Kidney (tissue), 14 donors: ENCODE data around the gene POU2F3. TPM values are rescaled to one million over a fixed set of nuclear protein-coding genes. Genes with fewer than 3 reads are reported as not detected.

Source experiments
- DNase-seq, 5 donors: peaks; one replicate each; pipeline ENCODE4 v3.0.0-alpha.2; 2013 to 2020
- FAIRE-seq: peaks from 2 replicates; lab custom pipeline; 2012; peaks lifted over from hg19 to GRCh38; lab: Jason Lieb, UNC
- H3K27ac ChIP-seq, 2 donors: one replicate each; pipeline ENCODE4 v1.7.0; 2013; ENCODE audit warnings: low read depth in 2 of 2, low read length in 2 of 2, inconsistent platforms in 1 of 2
- H3K27me3 ChIP-seq: one replicate; pipeline ENCODE4 v1.7.1; 2013; ENCODE audit warnings: low read length, inconsistent platforms; ENCODE audit not compliant: control insufficient read depth, insufficient read depth
- H3K36me3 ChIP-seq, 3 donors: one replicate each; pipeline versions ENCODE4 v1.7.0 to v1.7.1; 2013; ENCODE audit warnings: low read length in 3 of 3, control low read depth in 1 of 3, inconsistent platforms in 1 of 3; ENCODE audit not compliant: insufficient read depth in 3 of 3, control insufficient read depth in 2 of 3
- H3K4me1 ChIP-seq, 3 donors: one replicate each; pipeline versions ENCODE4 v1.7.0 to v1.7.1; 2013; ENCODE audit warnings: low read length in 3 of 3, inconsistent platforms in 1 of 3, low read depth in 1 of 3; ENCODE audit not compliant: control insufficient read depth in 2 of 3, insufficient read depth in 2 of 3
- H3K4me3 ChIP-seq, 3 donors: one replicate each; pipeline versions ENCODE4 v1.7.0 to v1.8.1; 2013; ENCODE audit warnings: low read length in 3 of 3, control low read depth in 1 of 3, inconsistent platforms in 1 of 3
- H3K9ac ChIP-seq, 3 donors: one replicate each; pipeline versions ENCODE4 v1.7.0 to v1.7.1; 2013; ENCODE audit warnings: low read length in 3 of 3, control low read depth in 1 of 3, inconsistent platforms in 1 of 3
- H3K9me3 ChIP-seq, 3 donors: one replicate each; pipeline versions ENCODE4 v1.7.0 to v1.7.1; 2013; ENCODE audit warnings: low read length in 3 of 3, control low read depth in 1 of 3, inconsistent platforms in 1 of 3; ENCODE audit not compliant: control insufficient read depth in 2 of 3, insufficient read depth in 1 of 3
- intact Hi-C: fragments of 100-400 bp; cut with DNase I; formaldehyde crosslinking; loops from one replicate; pipeline ENCODE4 v1.11.1; 2022
- polyA plus RNA-seq: library from polyadenylated mRNA; stranded (reverse); fragments of 350-450 nt; fragmentation: Illumina TruSeq; extraction: RNeasy Lipid Tissue Mini Kit (QIAGEN cat#74804); gene quantifications from one replicate; pipeline ENCODE4 v1.2.3, GENCODE V29; 2014; ENCODE audit warnings: low read depth, low replicate concordance; ENCODE audit not compliant: insufficient read depth
- total RNA-seq: library from RNA; stranded (reverse); fragmentation: NEBNext Ultra II Directional; extraction: Animal tissue kit (Norgen Biotek cat#: 25700); gene quantifications from one replicate; pipeline ENCODE4 v1.2.1, GENCODE V29; 2021
- TF ChIP-seq, protein P1 (sequence below): IDR thresholded peaks from 3 replicates; pipeline ENCODE4 v1.5.1; 2012; ENCODE audit warnings: mild to moderate bottlenecking, moderate library complexity, borderline replicate concordance; ENCODE audit not compliant: insufficient read depth; ENCODE audit errors: extremely low read depth
- donor health status: control.
- donor health status: control.
- donor health status: control.
- donor health status: control.
- donor health status: control.
- donor health status: DM: yes; HTN: yes; CAD: no.
- donor health status: Normal renal cell carcinoma (clear cell type).

POU2F3 gene
- total and polyA plus RNA-seq, 2 donors from 2014 or later = 0.85 to 1.2 TPM

DNA sequence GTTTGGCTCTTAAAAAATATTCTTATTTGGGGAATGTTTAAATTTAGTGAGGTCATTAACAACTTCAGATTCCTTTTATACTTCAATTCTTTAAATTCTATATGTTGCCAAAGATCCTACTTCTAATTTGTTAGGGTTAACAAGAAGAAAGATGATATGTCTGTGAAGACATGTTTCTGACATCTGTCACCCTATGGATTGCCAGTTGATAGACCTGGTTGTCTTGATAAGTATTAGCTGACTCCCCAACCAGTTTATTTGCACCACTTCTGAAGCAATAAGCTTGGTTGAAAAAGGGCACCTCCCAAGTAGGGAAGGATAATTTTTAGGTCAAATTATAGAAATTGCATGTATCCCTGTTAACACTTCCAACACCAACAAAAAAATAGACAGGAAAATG is 125.6 kb downstream of the POU2F3 start:
- H3K9me3 ChIP-seq = no peaks in the 10 kb centered on the region
- no peak for DNase-seq
- no peak for FAIRE-seq
- H3K4me3 ChIP-seq = no peak overlapping the region
- no peaks in the 10 kb centered on the region for H3K36me3 ChIP-seq
- no peak overlapping the region for H3K27ac ChIP-seq
- H3K27me3 ChIP-seq = no peaks in the 10 kb centered on the region
- intact Hi-C loops = no loop called here
- TF ChIP-seq, protein P1, sequence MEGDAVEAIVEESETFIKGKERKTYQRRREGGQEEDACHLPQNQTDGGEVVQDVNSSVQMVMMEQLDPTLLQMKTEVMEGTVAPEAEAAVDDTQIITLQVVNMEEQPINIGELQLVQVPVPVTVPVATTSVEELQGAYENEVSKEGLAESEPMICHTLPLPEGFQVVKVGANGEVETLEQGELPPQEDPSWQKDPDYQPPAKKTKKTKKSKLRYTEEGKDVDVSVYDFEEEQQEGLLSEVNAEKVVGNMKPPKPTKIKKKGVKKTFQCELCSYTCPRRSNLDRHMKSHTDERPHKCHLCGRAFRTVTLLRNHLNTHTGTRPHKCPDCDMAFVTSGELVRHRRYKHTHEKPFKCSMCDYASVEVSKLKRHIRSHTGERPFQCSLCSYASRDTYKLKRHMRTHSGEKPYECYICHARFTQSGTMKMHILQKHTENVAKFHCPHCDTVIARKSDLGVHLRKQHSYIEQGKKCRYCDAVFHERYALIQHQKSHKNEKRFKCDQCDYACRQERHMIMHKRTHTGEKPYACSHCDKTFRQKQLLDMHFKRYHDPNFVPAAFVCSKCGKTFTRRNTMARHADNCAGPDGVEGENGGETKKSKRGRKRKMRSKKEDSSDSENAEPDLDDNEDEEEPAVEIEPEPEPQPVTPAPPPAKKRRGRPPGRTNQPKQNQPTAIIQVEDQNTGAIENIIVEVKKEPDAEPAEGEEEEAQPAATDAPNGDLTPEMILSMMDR = no peak
- no peak overlapping the region for H3K9ac ChIP-seq
- H3K4me1 ChIP-seq = no peaks in the 10 kb centered on the region

Other genes with a start within 250 kb of the POU2F3 start
- 32.9 TPM for gene TRIM29, start 102.0 kb upstream of the POU2F3 start, total RNA-seq
- gene TRIM29, start 102.0 kb upstream of the POU2F3 start, polyA plus RNA-seq = 0.65 TPM
- 48.2 TPM for gene OAF, start 29.1 kb upstream of the POU2F3 start, total RNA-seq
- gene OAF, start 29.1 kb upstream of the POU2F3 start, polyA plus RNA-seq = 78.1 TPM
- 6.0 TPM for gene TLCD5, start 85.2 kb downstream of the POU2F3 start, total RNA-seq
- 4.9 TPM for gene TLCD5, start 85.2 kb downstream of the POU2F3 start, polyA plus RNA-seq
- 161 TPM for gene ARHGEF12, start 96.3 kb downstream of the POU2F3 start, total RNA-seq
- 21.1 TPM for gene ARHGEF12, start 96.3 kb downstream of the POU2F3 start, polyA plus RNA-seq